HG02571 (cell line): Measurements from ENCODE around the gene ERBB4.

Experiments used
- ATAC-seq: cut with Tn5 transposase; IDR thresholded peaks from one replicate; pipeline ENCODE4 v1.9.1; 2021; ENCODE audit warnings: mild to moderate bottlenecking, moderate library complexity; ENCODE audit not compliant: unreplicated experiment

The ERBB4 gene

GRCh38 chr2:211860224-211860623, 678.4 kb downstream of the ERBB4 start:
- no peak for ATAC-seq

GRCh38 chr2:211854832-211855231, 683.8 kb downstream of the ERBB4 start:
- no peak for ATAC-seq

GRCh38 chr2:211846714-211847113, 691.9 kb downstream of the ERBB4 start:
- ATAC-seq, result no peak

GRCh38 chr2:211846036-211846400, 692.6 kb downstream of the ERBB4 start:
- ATAC-seq, result no peak

GRCh38 chr2:211845338-211846035, 693.1 kb downstream of the ERBB4 start:
- ATAC-seq, result no peak

GRCh38 chr2:211837706-211838105, 700.9 kb downstream of the ERBB4 start:
- no peak for ATAC-seq

GRCh38 chr2:211837206-211837605, 701.4 kb downstream of the ERBB4 start:
- no peak for ATAC-seq

GRCh38 chr2:211836409-211836808, 702.2 kb downstream of the ERBB4 start:
- no peak for ATAC-seq

- ATAC-seq, result no peak
Observed at GRCh38 chr2:211835695-211836094, 702.9 kb downstream of the ERBB4 start.

GRCh38 chr2:211833582-211834279, 704.9 kb downstream of the ERBB4 start:
- ATAC-seq, result no peak

GRCh38 chr2:211829725-211830124, 708.9 kb downstream of the ERBB4 start:
- ATAC-seq, result no peak

GRCh38 chr2:211823886-211824479, 714.6 kb downstream of the ERBB4 start:
- no peak for ATAC-seq

- ATAC-seq, result no peak
Observed at GRCh38 chr2:211822686-211823335, 715.8 kb downstream of the ERBB4 start.

- ATAC-seq, result no peak
Observed at GRCh38 chr2:211816754-211817153, 721.8 kb downstream of the ERBB4 start.

- no peak for ATAC-seq
Observed at GRCh38 chr2:211812587-211812986, 726.0 kb downstream of the ERBB4 start.

- no peak for ATAC-seq
Observed at GRCh38 chr2:211802666-211803065, 735.9 kb downstream of the ERBB4 start.

GRCh38 chr2:211800001-211800400, 738.6 kb downstream of the ERBB4 start:
- no peak for ATAC-seq

GRCh38 chr2:211798868-211799267, 739.7 kb downstream of the ERBB4 start:
- ATAC-seq, result no peak

GRCh38 chr2:211793690-211794089, 744.9 kb downstream of the ERBB4 start:
- no peak for ATAC-seq

GRCh38 chr2:211789982-211790381, 748.6 kb downstream of the ERBB4 start:
- no peak for ATAC-seq

- no peak for ATAC-seq
Observed at GRCh38 chr2:211766689-211767088, 771.9 kb downstream of the ERBB4 start.

- ATAC-seq, result no peak
Observed at GRCh38 chr2:211762479-211762878, 776.1 kb downstream of the ERBB4 start.
